IgD-negative memory B cell (primary cell): Measurements from ENCODE around the gene AMER1. TPM values are rescaled to one million over a fixed set of nuclear protein-coding genes. Genes with fewer than 3 reads are reported as not detected.
"Not testable (repeated sequence)": the region's sequence is repeated elsewhere in the genome, so short reads cannot be mapped to it uniquely, and the experiment has no call there.

Source experiments
- H3K27ac Mint-ChIP-seq, 3 donors: one replicate each; pipeline ENCODE4 v1.8.0; 2020 to 2022; ENCODE audit warnings: mild to moderate bottlenecking in 3 of 3, mixed read lengths in 3 of 3, moderate library complexity in 1 of 3
- H3K27me3 Mint-ChIP-seq: one replicate; pipeline ENCODE4 v1.8.0; 2021; ENCODE audit warnings: mixed read lengths
- H3K36me3 Mint-ChIP-seq: one replicate; pipeline ENCODE4 v1.8.0; 2020; ENCODE audit warnings: mild to moderate bottlenecking, mixed read lengths
- H3K4me1 Mint-ChIP-seq, 3 donors: one replicate each; pipeline ENCODE4 v1.8.0; 2020 to 2022; ENCODE audit warnings: mixed read lengths in 3 of 3, mild to moderate bottlenecking in 1 of 3
- H3K4me3 Mint-ChIP-seq, 4 donors: one replicate each; pipeline ENCODE4 v1.8.0; 2020 to 2022; ENCODE audit warnings: mild to moderate bottlenecking in 4 of 4, mixed read lengths in 4 of 4, moderate library complexity in 3 of 4
- H3K9me3 Mint-ChIP-seq, 3 donors: one replicate each; pipeline ENCODE4 v1.8.0; 2020 to 2021; ENCODE audit warnings: mixed read lengths in 3 of 3, mild to moderate bottlenecking in 1 of 3
- polyA plus RNA-seq: library from polyadenylated mRNA; unstranded; fragments of 300-500 nt; fragmentation: Illumina TruSeq; gene quantifications from one replicate; pipeline ENCODE4 v1.2.3, GENCODE V29; 2021

The AMER1 gene
- 0.05 TPM for polyA plus RNA-seq

- Mint-ChIP-seq H3K4me3 (peak within 1 kb of the TSS; percentile 90 to 95 (median 94)), H3K9me3 (no peaks in the 10 kb centered on the region), H3K27ac (peak within 1 kb of the TSS; percentile 91 to 96 (median 94)), H3K27me3 (no peaks in the 10 kb centered on the region), H3K36me3 (no peaks in the 10 kb centered on the region), H3K4me1 (peaks cover 0 to 13% (median 0%) of the 10 kb centered on the region in 3 donors)
Observed at GRCh38 chrX:64205441-64205734, at the start of gene AMER1. TSS of gene AMER1 (minus strand) at chrX:64205708. CDS start at chrX:64193286, 12,422 bp downstream.

- Mint-ChIP-seq H3K4me3 (no peak within 1 kb of the TSS), H3K9me3 (peaks cover 0 to 3% (median 2%) of the 10 kb centered on the region in 3 donors), H3K4me1 (peaks cover 0 to 2% (median 0%) of the 10 kb centered on the region in 3 donors), H3K27me3 (no peaks in the 10 kb centered on the region), H3K36me3 (no peaks in the 10 kb centered on the region), H3K27ac (no peak within 1 kb of the TSS)
Observed at GRCh38 chrX:64230123-64230970, 24.8 kb upstream of the AMER1 start, which contains the start of gene ASB12. TSS of gene ASB12 (minus strand) at chrX:64230607. CDS start at chrX:64225650, 4,957 bp downstream.

- peaks cover 0 to 2% (median 0%) of the 10 kb centered on the region in 3 donors for H3K4me1 Mint-ChIP-seq
- H3K27ac Mint-ChIP-seq = no peak overlapping the region
- no peak overlapping the region for H3K4me3 Mint-ChIP-seq
- no peaks in the 10 kb centered on the region for H3K36me3 Mint-ChIP-seq
- no peaks in the 10 kb centered on the region for H3K27me3 Mint-ChIP-seq
- peaks cover 0 to 3% (median 2%) of the 10 kb centered on the region in 3 donors for H3K9me3 Mint-ChIP-seq
Observed at GRCh38 chrX:64229154-64229553, 23.6 kb upstream of the AMER1 start.

GRCh38 chrX:64218023-64218422 is 12.5 kb upstream of the AMER1 start:
- Mint-ChIP-seq H3K27ac (no peak overlapping the region), H3K36me3 (no peaks in the 10 kb centered on the region), H3K27me3 (peaks cover 2% of the 10 kb centered on the region), H3K9me3 (peaks cover 0 to 2% (median 0%) of the 10 kb centered on the region in 3 donors), H3K4me1 (peaks cover 0 to 3% (median 0%) of the 10 kb centered on the region in 3 donors), H3K4me3 (no peak overlapping the region)

- not testable (repeated sequence) for H3K36me3 Mint-ChIP-seq, H3K27me3 Mint-ChIP-seq, H3K27ac Mint-ChIP-seq, H3K9me3 Mint-ChIP-seq, H3K4me3 Mint-ChIP-seq, H3K4me1 Mint-ChIP-seq
Observed at GRCh38 chrX:64213989-64214388, 8.5 kb upstream of the AMER1 start.

- Mint-ChIP-seq H3K4me1 (peaks cover 0 to 13% (median 0%) of the 10 kb centered on the region in 3 donors), H3K36me3 (no peaks in the 10 kb centered on the region), H3K4me3 (peak overlapping the region; percentile 90 to 95 (median 94)), H3K27me3 (no peaks in the 10 kb centered on the region), H3K27ac (peak overlapping the region; percentile 91 to 96 (median 94)), H3K9me3 (no peaks in the 10 kb centered on the region)
Observed at GRCh38 chrX:64206556-64207162, 1.2 kb upstream of the AMER1 start.

- no peaks in the 10 kb centered on the region for H3K27me3 Mint-ChIP-seq
- peak overlapping the region; percentile 91 to 96 (median 94) for H3K27ac Mint-ChIP-seq
- no peaks in the 10 kb centered on the region for H3K36me3 Mint-ChIP-seq
- H3K9me3 Mint-ChIP-seq = no peaks in the 10 kb centered on the region
- H3K4me3 Mint-ChIP-seq = peak overlapping the region; percentile 90 to 95 (median 94)
- peaks cover 0 to 13% (median 0%) of the 10 kb centered on the region in 3 donors for H3K4me1 Mint-ChIP-seq
Observed at GRCh38 chrX:64205735-64206501, 410 bp upstream of the AMER1 start.

- Mint-ChIP-seq H3K4me1 (peaks cover 0 to 13% (median 0%) of the 10 kb centered on the region in 3 donors), H3K36me3 (no peaks in the 10 kb centered on the region), H3K9me3 (no peaks in the 10 kb centered on the region), H3K4me3 (peak overlapping the region; percentile 90 to 95 (median 94)), H3K27ac (peak overlapping the region in 2 of 3 donors; percentile 12 to 46), H3K27me3 (no peaks in the 10 kb centered on the region)
Observed at GRCh38 chrX:64204701-64205440, 637 bp downstream of the AMER1 start.

GRCh38 chrX:64204252-64204651 is 1.3 kb downstream of the AMER1 start:
- Mint-ChIP-seq H3K9me3 (no peaks in the 10 kb centered on the region), H3K4me1 (peaks cover 0 to 17% (median 0%) of the 10 kb centered on the region in 3 donors), H3K4me3 (peak overlapping the region; percentile 85 to 91 (median 90)), H3K27ac (peak overlapping the region in 2 of 3 donors; percentile 12 to 46), H3K27me3 (no peaks in the 10 kb centered on the region), H3K36me3 (no peaks in the 10 kb centered on the region)

GRCh38 chrX:64202808-64203325 is 2.6 kb downstream of the AMER1 start:
- Mint-ChIP-seq H3K9me3 (no peaks in the 10 kb centered on the region), H3K4me3 (peak overlapping the region in 1 of 4 donors; percentile 76), H3K36me3 (peaks cover 3% of the 10 kb centered on the region), H3K27ac (no peak overlapping the region), H3K4me1 (peaks cover 0 to 29% (median 0%) of the 10 kb centered on the region in 3 donors), H3K27me3 (no peaks in the 10 kb centered on the region)

- peaks cover 4% of the 10 kb centered on the region for H3K36me3 Mint-ChIP-seq
- no peak overlapping the region for H3K4me3 Mint-ChIP-seq
- peak overlapping the region in 1 of 3 donors; percentile 2 for H3K27ac Mint-ChIP-seq
- H3K27me3 Mint-ChIP-seq = no peaks in the 10 kb centered on the region
- peaks cover 0 to 19% (median 0%) of the 10 kb centered on the region in 3 donors for H3K4me1 Mint-ChIP-seq
- no peaks in the 10 kb centered on the region for H3K9me3 Mint-ChIP-seq
Observed at GRCh38 chrX:64198036-64198435, 7.5 kb downstream of the AMER1 start.

- Mint-ChIP-seq H3K27ac (no peak overlapping the region), H3K9me3 (no peaks in the 10 kb centered on the region), H3K27me3 (no peaks in the 10 kb centered on the region), H3K36me3 (peaks cover 8% of the 10 kb centered on the region), H3K4me1 (peaks cover 0 to 17% (median 0%) of the 10 kb centered on the region in 3 donors), H3K4me3 (no peak overlapping the region)
Observed at GRCh38 chrX:64196606-64197005, 8.9 kb downstream of the AMER1 start.

- Mint-ChIP-seq H3K4me3 (no peak overlapping the region), H3K4me1 (peaks cover 0 to 17% (median 0%) of the 10 kb centered on the region in 3 donors), H3K9me3 (no peaks in the 10 kb centered on the region), H3K27me3 (no peaks in the 10 kb centered on the region), H3K27ac (no peak overlapping the region), H3K36me3 (peaks cover 8% of the 10 kb centered on the region)
Observed at GRCh38 chrX:64195862-64196261, 9.6 kb downstream of the AMER1 start.

- no peak overlapping the region for H3K27ac Mint-ChIP-seq
- peaks cover 4% of the 10 kb centered on the region for H3K36me3 Mint-ChIP-seq
Observed at GRCh38 chrX:64192673-64193072, 12.8 kb downstream of the AMER1 start.

More at GRCh38 chrX:64192673-64193072, 12.8 kb downstream of the AMER1 start:
- Mint-ChIP-seq H3K4me3 (no peak overlapping the region), H3K4me1 (no peaks in the 10 kb centered on the region), H3K27me3 (no peaks in the 10 kb centered on the region), H3K9me3 (no peaks in the 10 kb centered on the region)
